Measurements from ENCODE around the gene GUSB. TPM values are rescaled to one million over a fixed set of nuclear protein-coding genes. Genes with fewer than 3 reads are reported as not detected.

The GUSB gene
- total and polyA plus RNA-seq, 9 of the 15 experiments (the other 6 are each of a cell fraction or from before 2014, with no cell fraction given): 22.7 to 102 (median 60.1) TPM

DNA sequence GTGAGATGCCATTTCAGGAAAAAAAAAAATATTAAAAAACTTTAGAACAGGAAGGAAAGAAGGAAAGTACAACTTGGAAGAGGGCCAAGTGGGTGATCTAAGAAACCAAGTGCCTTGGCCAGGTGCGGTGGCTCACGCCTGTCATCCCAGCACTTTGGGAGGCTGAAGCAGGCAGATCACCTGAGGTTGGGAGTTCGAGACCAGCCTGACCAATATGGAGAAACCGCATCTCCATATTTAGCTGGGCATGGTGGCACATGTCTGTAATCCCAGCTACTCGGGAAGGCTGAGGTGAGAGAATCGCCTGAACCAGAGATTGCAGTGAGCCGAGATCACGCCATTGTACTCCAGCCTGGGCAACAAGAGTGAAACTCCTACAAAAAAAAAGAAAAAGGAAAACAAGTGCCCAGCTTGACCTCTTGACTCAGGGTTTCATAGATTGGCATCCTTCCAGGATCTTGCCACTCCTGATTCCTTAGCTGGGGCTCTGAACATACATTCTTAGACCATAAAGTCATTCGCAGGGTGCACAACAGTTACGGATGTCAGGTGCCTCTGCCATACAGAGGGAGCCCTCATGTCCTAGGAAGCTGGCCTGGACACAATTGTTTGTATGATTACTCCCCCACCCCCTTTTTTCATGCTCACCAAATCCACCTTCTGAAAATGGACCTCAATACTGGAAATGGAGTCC, 2.1 kb upstream of the GUSB start:
- no peaks in the 10 kb centered on the region for H3K27me3 ChIP-seq (ENCODE audit: control insufficient read depth in 2 of 2, insufficient read depth in 2 of 2, low read length in 2 of 2)
- peaks cover 9% of the 10 kb centered on the region for H4K20me1 ChIP-seq (replicated peaks; ENCODE audit: control insufficient read depth, insufficient read depth, low read length)
- in situ Hi-C loops (cut with MboI) (no loop called here), intact Hi-C loops (cut with micrococcal nuclease) (no loop called here)
- peak in 1 of 4 experiments; percentile 10 for DNase-seq (ENCODE audit: extremely low read depth in 1 of 4, low spot score in 3 of 4)
- H3K9me1 ChIP-seq (ENCODE audit: control insufficient read depth, insufficient read depth, low read length): peaks cover 3% of the 10 kb centered on the region
- TF ChIP-seq ZNF316 (IDR thresholded peaks at IDR 0.05) (no peak), NFIC (IDR thresholded peaks at IDR 0.05) (peak; percentile 62)
- H3K36me3 ChIP-seq (ENCODE audit: control insufficient read depth, insufficient read depth, low read length): peaks cover 15% of the 10 kb centered on the region; the same call in 2 of the 3 replicates
- no peaks in the 10 kb centered on the region for H3K9me3 ChIP-seq (replicated peaks; ENCODE audit: control insufficient read depth, insufficient read depth, low read depth, low read length)
- no TSS peak for BruUV-seq (replicated peaks)
- H3K4me3 ChIP-seq: no peak overlapping the region
- no peak for FAIRE-seq
- CTCF ChIA-PET (ENCODE audit: low intra/inter-chr PET ratio): no interaction called here
- H3K79me2 ChIP-seq (ENCODE audit: control insufficient read depth, insufficient read depth, low read length): peaks cover 34% of the 10 kb centered on the region
- H3K27ac ChIP-seq (ENCODE audit: extremely low read depth, low read depth, low read length): no peak overlapping the region
- POLR2A ChIA-PET: no interaction called here
- 82% methylated on average over 10 of the region's 10 CpGs for WGBS (ENCODE audit: insufficient coverage, low coverage, missing lambda C conversion rate)
- H3K4me2 ChIP-seq (ENCODE audit: insufficient read depth, low read length): no peak overlapping the region
- no peak for ATAC-seq
- no peak overlapping the region for H3K9ac ChIP-seq (ENCODE audit: insufficient read depth in 1 of 2, low read depth in 2 of 2, low read length in 2 of 2)
- peaks cover 19 to 37% of the 10 kb centered on the region in 2 experiments for H3K4me1 ChIP-seq (replicated peaks in 1 of 2; ENCODE audit: control insufficient read depth in 2 of 2, insufficient read depth in 2 of 2, low read length in 2 of 2)
- no peak overlapping the region for H2AFZ ChIP-seq (ENCODE audit: low read depth, low read length)

DNA sequence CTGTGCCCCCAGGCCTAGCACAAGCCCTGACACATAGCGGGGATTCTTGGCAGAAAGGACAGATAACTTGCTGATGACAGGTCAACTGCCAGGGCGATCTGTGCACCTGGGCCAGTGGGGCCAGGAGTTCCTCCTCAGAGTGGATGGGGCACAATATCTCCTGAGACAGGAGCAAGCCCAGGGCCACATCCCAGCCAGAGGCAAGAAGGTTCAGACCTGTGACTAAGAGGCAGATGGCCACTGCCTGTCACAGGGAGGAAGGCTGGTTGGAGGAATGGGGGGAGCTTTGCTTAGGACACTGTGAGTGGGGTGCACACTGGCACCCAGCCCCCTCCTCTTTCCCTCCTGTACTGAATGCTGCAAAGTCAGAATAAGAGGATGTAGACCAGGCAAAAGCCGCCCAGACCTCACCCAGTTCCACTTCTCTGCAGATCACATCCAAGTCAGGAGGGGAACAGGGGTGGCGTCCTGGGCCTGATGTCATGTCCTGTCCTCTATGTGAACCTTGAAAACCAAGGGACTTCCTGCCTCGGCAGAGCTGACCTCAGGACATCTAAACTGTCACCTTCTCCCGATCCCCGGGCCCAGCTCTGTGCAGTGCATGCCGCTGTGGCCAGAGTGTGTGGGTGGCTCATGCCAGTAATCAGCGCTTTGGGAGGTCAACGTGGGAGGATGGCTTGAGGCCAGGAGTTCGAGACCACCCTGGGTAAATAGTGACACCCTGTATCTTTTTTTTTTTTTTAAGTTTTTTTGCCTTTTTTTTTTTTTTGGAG, 1.3 kb downstream of the GUSB start:
- Histone ChIP-seq H3K4me1 (replicated peaks in 1 of 2; ENCODE audit: control insufficient read depth in 2 of 2, insufficient read depth in 2 of 2, low read length in 2 of 2) (peaks cover 14 to 37% of the 10 kb centered on the region in 2 experiments), H2AFZ (ENCODE audit: low read depth, low read length) (no peak overlapping the region), H3K27me3 (ENCODE audit: control insufficient read depth in 2 of 2, insufficient read depth in 2 of 2, low read length in 2 of 2) (no peaks in the 10 kb centered on the region), H3K27ac (ENCODE audit: extremely low read depth, low read depth, low read length) (peak overlapping the region; percentile 85), H4K20me1 (replicated peaks; ENCODE audit: control insufficient read depth, insufficient read depth, low read length) (peaks cover 9% of the 10 kb centered on the region), H3K4me2 (ENCODE audit: insufficient read depth, low read length) (peak overlapping the region; percentile 83), H3K79me2 (ENCODE audit: control insufficient read depth, insufficient read depth, low read length) (peaks cover 34% of the 10 kb centered on the region), H3K4me3 (peak overlapping the region; percentile 86), H3K9me3 (replicated peaks; ENCODE audit: control insufficient read depth, insufficient read depth, low read depth, low read length) (no peaks in the 10 kb centered on the region), H3K9ac (ENCODE audit: insufficient read depth in 1 of 2, low read depth in 2 of 2, low read length in 2 of 2) (peak overlapping the region; percentile 84 to 97), H3K9me1 (ENCODE audit: control insufficient read depth, insufficient read depth, low read length) (peaks cover 3% of the 10 kb centered on the region), H3K36me3 (ENCODE audit: control insufficient read depth, insufficient read depth, low read length) (peaks cover 41% of the 10 kb centered on the region; the same call in 2 of the 3 replicates)
- in situ Hi-C loops (cut with MboI) (no loop called here), intact Hi-C loops (cut with micrococcal nuclease) (no loop called here)
- ChIA-PET POLR2A (interaction anchor here (0.7 to 1.2 kb wide), 3 partner anchors 9 to 140 kb away, joined by 3 to 4 read pairs (median 3); no protein-coding TSS in a partner anchor), CTCF (ENCODE audit: low intra/inter-chr PET ratio) (no interaction called here)
- ATAC-seq (peak; percentile 75), FAIRE-seq (peak; percentile 88), DNase-seq (ENCODE audit: extremely low read depth in 1 of 4, low spot score in 3 of 4) (peak; percentile 56 to 87 (median 68))
- WGBS (ENCODE audit: insufficient coverage, low coverage, missing lambda C conversion rate): 19% methylated on average over 11 of the region's 11 CpGs
- BruUV-seq (replicated peaks): TSS peak; percentile 44
- TF ChIP-seq, protein P1, sequence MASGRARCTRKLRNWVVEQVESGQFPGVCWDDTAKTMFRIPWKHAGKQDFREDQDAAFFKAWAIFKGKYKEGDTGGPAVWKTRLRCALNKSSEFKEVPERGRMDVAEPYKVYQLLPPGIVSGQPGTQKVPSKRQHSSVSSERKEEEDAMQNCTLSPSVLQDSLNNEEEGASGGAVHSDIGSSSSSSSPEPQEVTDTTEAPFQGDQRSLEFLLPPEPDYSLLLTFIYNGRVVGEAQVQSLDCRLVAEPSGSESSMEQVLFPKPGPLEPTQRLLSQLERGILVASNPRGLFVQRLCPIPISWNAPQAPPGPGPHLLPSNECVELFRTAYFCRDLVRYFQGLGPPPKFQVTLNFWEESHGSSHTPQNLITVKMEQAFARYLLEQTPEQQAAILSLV (tag; IDR thresholded peaks at IDR 0.05): no peak
- peak; percentile 48 for TF ChIP-seq TBP (optimal IDR thresholded peaks at IDR 0.05; ENCODE audit: low read depth, low read length)
- TF ChIP-seq RAD21 (CRISPR knock-in tag; conservative IDR thresholded peaks at IDR 0.05 in 1 of 2, IDR thresholded peaks at IDR 0.05 in 1 of 2): no peak
- no peak for TF ChIP-seq MYNN (IDR thresholded peaks at IDR 0.05)
- no peak for TF ChIP-seq MYNN (CRISPR knock-in tag; IDR thresholded peaks at IDR 0.05)
- no peak for TF ChIP-seq NFE2 (IDR thresholded peaks at IDR 0.05; ENCODE audit: low read depth)
- TF ChIP-seq NR2C1 (IDR thresholded peaks at IDR 0.05): peak; percentile 50; the same call in 1 of the 2 replicates
- peak; percentile 68 for TF ChIP-seq NR2C1 (tag; IDR thresholded peaks at IDR 0.05)
- no peak for TF ChIP-seq PTTG1 (tag; IDR thresholded peaks at IDR 0.05; ENCODE audit: low read depth)
- TF ChIP-seq ZNF140 (CRISPR knock-in tag; IDR thresholded peaks at IDR 0.05): no peak
- peak in 1 of 2 experiments; percentile 61; a peak in 1 of 3 replicates for TF ChIP-seq CBX3 (IDR thresholded peaks at IDR 0.05; ENCODE audit: borderline replicate concordance in 1 of 2, low read length in 2 of 2)
- TF ChIP-seq SIN3B (IDR thresholded peaks at IDR 0.05; ENCODE audit: low read depth): no peak

Measured in K562 (cell line).